H9 (cell line): ENCODE results near the gene E2F4. TPM values are rescaled to one million over a fixed set of nuclear protein-coding genes. Genes with fewer than 3 reads are reported as not detected.

Source experiments
- DNase-seq: peaks from one replicate; pipeline ENCODE4 v3.0.0-alpha.2; 2017
- H2AFZ ChIP-seq: one replicate; pipeline ENCODE4 v1.6.1; 2013; ENCODE audit warnings: mild to moderate bottlenecking, low read length, control low read depth, moderate library complexity
- H2AK5ac ChIP-seq: 2 replicates; pipeline ENCODE4 v1.6.1; 2013; ENCODE audit warnings: low read length, control low read depth, mixed read lengths; ENCODE audit not compliant: insufficient read length
- H2BK120ac ChIP-seq: one replicate; pipeline ENCODE4 v1.6.1; 2013; ENCODE audit warnings: low read depth, mild to moderate bottlenecking, low read length, control low read depth, inconsistent platforms; ENCODE audit not compliant: poor library complexity, severe bottlenecking
- H2BK12ac ChIP-seq: 2 replicates; pipeline ENCODE4 v1.6.1; 2013; ENCODE audit warnings: low read length, control low read depth, mixed read lengths, low read depth; ENCODE audit not compliant: insufficient read length
- H2BK15ac ChIP-seq: 2 replicates; pipeline ENCODE4 v1.6.1; 2013; ENCODE audit warnings: low read depth, low read length, control low read depth
- H2BK20ac ChIP-seq: one replicate; pipeline ENCODE4 v1.6.1; 2013; ENCODE audit warnings: low read depth, mild to moderate bottlenecking, low read length, control low read depth, inconsistent platforms; ENCODE audit not compliant: poor library complexity, severe bottlenecking
- H2BK5ac ChIP-seq: 2 replicates; pipeline ENCODE4 v1.6.1; 2013; ENCODE audit warnings: low read length, control low read depth, mixed read lengths; ENCODE audit not compliant: insufficient read length
- H3K14ac ChIP-seq: 2 replicates; pipeline ENCODE4 v1.6.1; 2013; ENCODE audit warnings: low read length, control low read depth; ENCODE audit not compliant: insufficient read depth
- H3K18ac ChIP-seq: 2 replicates; pipeline ENCODE4 v1.6.1; 2013; ENCODE audit warnings: low read depth, mild to moderate bottlenecking, mixed read lengths, low read length, control low read depth; ENCODE audit not compliant: insufficient read length
- H3K23ac ChIP-seq: 2 replicates; pipeline ENCODE4 v1.6.1; 2013; ENCODE audit warnings: low read length, control low read depth, mixed read lengths, low read depth; ENCODE audit not compliant: insufficient read length
- H3K23me2 ChIP-seq: 2 replicates; pipeline ENCODE4 v1.6.1; 2013; ENCODE audit warnings: low read depth, mild to moderate bottlenecking, mixed read lengths, low read length, control low read depth; ENCODE audit not compliant: insufficient read length, poor library complexity, severe bottlenecking
- H3K27ac ChIP-seq: 2 replicates; pipeline ENCODE4 v1.5.1; 2013; ENCODE audit warnings: low read length, control low read depth, mixed read lengths, low read depth; ENCODE audit not compliant: insufficient read length
- H3K27me3 ChIP-seq: 2 replicates; pipeline ENCODE4 v1.6.1; 2013; ENCODE audit warnings: low read length, control low read depth, inconsistent platforms; ENCODE audit not compliant: insufficient read depth
- H3K4ac ChIP-seq: 2 replicates; pipeline ENCODE4 v1.6.1; 2013; ENCODE audit warnings: low read depth, mild to moderate bottlenecking, control low read depth, inconsistent platforms, low read length, moderate library complexity
- H3K4me1 ChIP-seq: 2 replicates; pipeline ENCODE4 v1.6.1; 2013; ENCODE audit warnings: low read length, control low read depth, inconsistent platforms; ENCODE audit not compliant: insufficient read depth
- H3K4me2 ChIP-seq: 2 replicates; pipeline ENCODE4 v1.6.1; 2013; ENCODE audit warnings: low read length, control low read depth, mixed read lengths; ENCODE audit not compliant: insufficient read length, insufficient read depth
- H3K56ac ChIP-seq: 2 replicates; pipeline ENCODE4 v1.6.1; 2013; ENCODE audit warnings: low read depth, mild to moderate bottlenecking, mixed read lengths, low read length, control low read depth; ENCODE audit not compliant: insufficient read length
- H3K79me1 ChIP-seq: 2 replicates; pipeline ENCODE4 v1.6.1; 2013; ENCODE audit warnings: low read depth, mild to moderate bottlenecking, moderate library complexity, low read length, control low read depth, inconsistent platforms; ENCODE audit not compliant: insufficient read depth, poor library complexity, severe bottlenecking
- H3K79me2 ChIP-seq: 2 replicates; pipeline ENCODE4 v1.6.1; 2013; ENCODE audit warnings: low read length, control low read depth, inconsistent platforms; ENCODE audit not compliant: insufficient read depth
- H3K9ac ChIP-seq: 2 replicates; pipeline ENCODE4 v1.6.1; 2013; ENCODE audit warnings: low read length, control low read depth, mixed read lengths; ENCODE audit not compliant: insufficient read length; ENCODE audit errors: extremely low read depth
- H3K9me3 ChIP-seq: one replicate; pipeline ENCODE4 v1.6.1; 2013; ENCODE audit warnings: low read depth, low read length, inconsistent platforms; ENCODE audit not compliant: control insufficient read depth
- H3T11ph ChIP-seq: one replicate; pipeline ENCODE4 v1.6.1; 2013; ENCODE audit warnings: mild to moderate bottlenecking, low read length, control low read depth, inconsistent platforms
- H4K20me1 ChIP-seq: one replicate; pipeline ENCODE4 v1.6.1; 2013; ENCODE audit not compliant: control insufficient read depth, insufficient read length, insufficient read depth
- H4K5ac ChIP-seq: 2 replicates; pipeline ENCODE4 v1.6.1; 2013; ENCODE audit warnings: low read depth, mild to moderate bottlenecking, mixed read lengths, low read length, control low read depth; ENCODE audit not compliant: insufficient read length
- H4K8ac ChIP-seq: replicated peaks from 2 replicates; pipeline ENCODE4 v1.6.1; 2013; ENCODE audit warnings: low read length, control low read depth, mixed read lengths, low read depth; ENCODE audit not compliant: insufficient read length
- H4K91ac ChIP-seq: 2 replicates; pipeline ENCODE4 v1.6.1; 2013; ENCODE audit warnings: low read depth, mild to moderate bottlenecking, moderate library complexity, mixed read lengths, low read length, control low read depth; ENCODE audit not compliant: insufficient read length
- H3K27ac Mint-ChIP-seq, 3 experiments: 2 replicates in 2 of 3; 3 replicates in 1 of 3; pipeline ENCODE4 v1.8.0; 2020 to 2021; ENCODE audit warnings: mixed read lengths in 3 of 3, mild to moderate bottlenecking in 1 of 3, moderate library complexity in 1 of 3
- H3K27me3 Mint-ChIP-seq: 2 replicates; pipeline ENCODE4 v1.8.0; 2021; ENCODE audit warnings: low read depth, mild to moderate bottlenecking, moderate library complexity, mixed read lengths
- H3K36me3 Mint-ChIP-seq, 3 experiments: 2 replicates in 2 of 3; 3 replicates in 1 of 3; pipeline ENCODE4 v1.8.0; 2020 to 2021; ENCODE audit warnings: low read depth in 3 of 3, mixed read lengths in 3 of 3; ENCODE audit not compliant: insufficient read depth in 1 of 3
- H3K4me1 Mint-ChIP-seq, 2 experiments: 2 replicates each; pipeline ENCODE4 v1.8.0; 2020; ENCODE audit warnings: mixed read lengths in 2 of 2
- H3K4me3 Mint-ChIP-seq, 2 experiments: 2 replicates in 1 of 2; 3 replicates in 1 of 2; pipeline ENCODE4 v1.8.0; 2020 to 2021; ENCODE audit warnings: mild to moderate bottlenecking in 2 of 2, mixed read lengths in 2 of 2, moderate library complexity in 1 of 2
- H3K9me3 Mint-ChIP-seq, 2 experiments: 2 replicates in 1 of 2; 3 replicates in 1 of 2; pipeline ENCODE4 v1.8.0; 2020; ENCODE audit warnings: mild to moderate bottlenecking in 2 of 2, mixed read lengths in 2 of 2, moderate library complexity in 1 of 2
- CTCF ChIP-seq: fragments of 200-600 bp; sonication (generic); conservative IDR thresholded peaks from 3 replicates; pipeline ENCODE4 v1.8.0; 2021; ENCODE audit warnings: antibody characterized with exemption, mild to moderate bottlenecking
- WGBS: extraction: QIAGEN DNeasy Blood & Tissue Kit; methylation state at CpG from one replicate; pipeline ENCODE4 v1.1.7; 2013; ENCODE audit warnings: missing lambda C conversion rate, low lambda C conversion rate, mixed read lengths; ENCODE audit not compliant: insufficient read length; ENCODE audit errors: extremely low coverage; 5-methylcytosine and 5-hydroxymethylcytosine counted together
- total RNA-seq: library from RNA; stranded (reverse); gene quantifications from 2 replicates; pipeline ENCODE4 v1.2.1, GENCODE V29; 2021

E2F4 gene
- total RNA-seq, 1 experiment from 2014 or later: 116 TPM

GRCh38 chr16:67149276-67150046 lies 42.5 kb upstream of the E2F4 start:
- Histone ChIP-seq H2BK15ac (no peak overlapping the region), H2AK5ac (no peak overlapping the region), H4K5ac (no peak overlapping the region), H3K79me1 (no peaks in the 10 kb centered on the region), H2BK20ac (no peak overlapping the region), H3K23me2 (peaks cover 7% of the 10 kb centered on the region), H3K14ac (no peak overlapping the region), H3K9me3 (no peaks in the 10 kb centered on the region), H2BK120ac (no peak overlapping the region), H3K4ac (no peak overlapping the region), H4K8ac (no peak overlapping the region), H2BK5ac (no peak overlapping the region), H3K56ac (no peak overlapping the region), H3K4me1 (no peaks in the 10 kb centered on the region), H2AFZ (no peak overlapping the region), H3K27me3 (peaks cover 22% of the 10 kb centered on the region), H4K20me1 (no peaks in the 10 kb centered on the region), H3K23ac (no peak overlapping the region), H3K27ac (no peak overlapping the region), H2BK12ac (no peak overlapping the region), H3K79me2 (no peaks in the 10 kb centered on the region), H3K18ac (no peak overlapping the region), H3K9ac (no peak overlapping the region), H4K91ac (no peak overlapping the region), H3T11ph (no peak overlapping the region), H3K4me2 (peak overlapping the region; percentile 65)
- no peak overlapping the region for H3K27ac Mint-ChIP-seq
- H3K4me3 Mint-ChIP-seq: peak overlapping the region; percentile 52 to 64; a peak in 4 of 5 replicates
- peaks cover 36% of the 10 kb centered on the region for H3K27me3 Mint-ChIP-seq
- peaks cover 10 to 14% of the 10 kb centered on the region in 2 experiments for H3K4me1 Mint-ChIP-seq
- peaks cover 0 to 5% of the 10 kb centered on the region in 2 experiments; a peak in 3 of 5 replicates for H3K9me3 Mint-ChIP-seq
- TF ChIP-seq CTCF: no peak; the same call in 2 of the 3 replicates
- WGBS: no CpG with 5 or more reads among the region's 77 CpGs
- peaks cover 10 to 44% (median 44%) of the 10 kb centered on the region in 3 experiments for H3K36me3 Mint-ChIP-seq
- DNase-seq: peak; percentile 65
